ENCODE measurements around the gene RAD9A.

- no peak for TF ChIP-seq CTCF (conservative IDR thresholded peaks at IDR 0.05 in 1 of 2, IDR thresholded peaks at IDR 0.05 in 1 of 2; ENCODE audit: low read depth in 1 of 2, low read length in 2 of 2)
- TF ChIP-seq EZH2 (IDR thresholded peaks at IDR 0.05; ENCODE audit: low read length, missing control alignments) = no peak
Measured at GRCh38 chr11:67364169-67364568, 27.6 kb upstream of the RAD9A start.

Data from fibroblast of lung (primary cell).